Stimulated activated CD4-positive, alpha-beta T cell treated with anti-CD3 and anti-CD28 coated beads, Interleukin-2, amount 100 ng/mL, for 48 hours (primary cell): Measurements from ENCODE around the gene HM13.
"Not testable (repeated sequence)": the region's sequence is repeated elsewhere in the genome, so short reads cannot be mapped to it uniquely, and the experiment has no call there.

Experiments used
- DNase-seq, 2 donors: peaks; one replicate each; pipeline ENCODE4 v3.0.0-alpha.2; 2020

The HM13 gene

DNA sequence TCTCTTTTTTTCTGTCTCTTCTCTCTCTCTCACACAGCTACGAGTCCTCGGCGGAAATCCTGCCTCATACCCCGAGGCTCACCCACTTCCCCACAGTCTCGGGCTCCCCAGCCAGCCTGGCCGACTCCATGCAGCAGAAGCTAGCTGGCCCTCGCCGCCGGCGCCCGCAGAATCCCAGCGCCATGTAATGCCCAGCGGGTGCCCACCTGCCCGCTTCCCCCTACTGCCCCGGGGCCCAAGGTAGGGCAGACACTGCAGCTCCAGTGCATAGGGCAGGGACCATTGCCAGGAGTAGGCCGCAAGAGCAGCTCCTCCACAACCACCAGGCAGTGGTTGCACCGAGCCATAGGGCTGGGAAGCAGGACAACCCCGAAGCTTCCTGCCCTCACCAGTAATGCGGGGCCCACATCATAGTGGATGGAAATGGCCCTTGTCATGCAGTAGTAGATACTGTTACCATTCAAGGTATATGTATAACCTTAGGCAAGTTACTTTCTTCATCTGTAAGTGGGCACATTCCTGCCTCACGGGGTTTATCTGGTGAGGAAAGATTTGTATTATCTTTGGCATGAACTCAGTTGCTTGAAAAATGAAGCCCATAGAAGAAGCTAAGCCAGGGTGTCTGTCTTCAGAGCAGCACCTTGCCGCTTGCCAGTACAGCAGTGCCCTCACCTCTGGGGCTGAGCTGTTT is 53.9 kb downstream of the HM13 start:
- DNase-seq, result no peak

GRCh38 chr20:31568773-31569162 is 54.5 kb downstream of the HM13 start:
- DNase-seq, result no peak

GRCh38 chr20:31569163-31570020 is 55.1 kb downstream of the HM13 start:
- DNase-seq, result peak; percentile 62 to 63

DNA sequence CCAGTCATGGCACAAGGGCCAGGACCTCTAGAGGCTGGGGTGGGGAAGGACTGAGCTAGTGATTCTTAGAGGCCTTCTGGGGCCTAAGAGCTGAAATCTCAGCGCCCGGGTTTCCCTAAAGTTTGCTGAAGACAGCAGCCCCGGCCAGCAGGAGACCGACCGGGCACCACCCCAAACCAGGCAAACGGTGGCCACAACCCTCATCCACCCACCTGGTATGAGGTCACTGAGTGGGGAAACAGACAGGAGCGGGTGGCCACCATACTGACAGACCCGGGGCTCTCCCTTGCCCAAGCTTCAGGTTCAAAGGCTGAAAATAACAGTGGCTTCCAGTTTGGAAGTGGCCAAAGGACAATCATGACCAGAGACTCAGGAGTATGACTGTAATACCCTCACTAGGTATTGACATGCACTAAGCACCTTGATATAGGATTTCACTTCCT is 55.8 kb downstream of the HM13 start:
- DNase-seq, result no peak

DNA sequence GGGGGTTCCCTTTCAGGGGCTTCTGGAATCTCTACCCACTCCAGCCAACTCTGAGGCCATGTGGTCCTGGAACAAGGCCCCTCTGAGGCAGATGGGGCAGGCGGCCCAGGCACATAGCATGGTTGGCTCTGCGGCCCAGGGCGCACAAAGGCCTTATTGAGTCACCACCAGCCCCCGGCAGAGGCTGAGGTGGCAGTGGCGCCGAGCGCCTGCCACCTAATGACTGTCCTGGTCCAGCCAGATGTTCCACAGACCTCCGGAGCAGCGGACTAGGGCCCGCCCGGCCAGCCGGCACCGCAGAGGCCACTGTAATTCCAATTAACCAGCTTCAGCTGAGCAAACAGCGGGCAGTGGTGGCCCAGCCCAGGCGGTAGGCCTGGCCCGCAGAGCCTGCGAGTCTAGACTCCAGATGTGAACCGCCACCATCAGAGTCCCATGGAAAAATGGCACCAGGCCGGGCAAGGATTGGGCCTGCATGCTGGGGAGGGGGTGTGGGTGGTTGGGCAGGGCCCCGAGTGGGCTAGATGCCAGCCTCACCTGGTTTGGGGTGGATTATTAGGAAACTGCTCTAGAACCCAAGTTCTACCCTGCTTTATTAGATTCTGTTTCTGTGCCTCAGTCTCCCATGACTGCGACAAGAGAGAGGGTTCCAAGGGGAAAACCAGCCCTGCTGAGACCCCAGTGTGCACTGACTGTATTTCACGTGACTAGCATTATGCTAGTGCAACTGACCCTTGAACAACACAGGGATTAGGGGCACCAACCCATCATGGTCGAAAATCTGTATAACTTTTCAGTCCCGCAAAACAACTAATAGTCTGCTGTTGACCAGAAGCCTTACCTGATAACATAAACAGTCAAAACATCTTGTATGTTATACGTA is 56.7 kb downstream of the HM13 start:
- no peak for DNase-seq

DNA sequence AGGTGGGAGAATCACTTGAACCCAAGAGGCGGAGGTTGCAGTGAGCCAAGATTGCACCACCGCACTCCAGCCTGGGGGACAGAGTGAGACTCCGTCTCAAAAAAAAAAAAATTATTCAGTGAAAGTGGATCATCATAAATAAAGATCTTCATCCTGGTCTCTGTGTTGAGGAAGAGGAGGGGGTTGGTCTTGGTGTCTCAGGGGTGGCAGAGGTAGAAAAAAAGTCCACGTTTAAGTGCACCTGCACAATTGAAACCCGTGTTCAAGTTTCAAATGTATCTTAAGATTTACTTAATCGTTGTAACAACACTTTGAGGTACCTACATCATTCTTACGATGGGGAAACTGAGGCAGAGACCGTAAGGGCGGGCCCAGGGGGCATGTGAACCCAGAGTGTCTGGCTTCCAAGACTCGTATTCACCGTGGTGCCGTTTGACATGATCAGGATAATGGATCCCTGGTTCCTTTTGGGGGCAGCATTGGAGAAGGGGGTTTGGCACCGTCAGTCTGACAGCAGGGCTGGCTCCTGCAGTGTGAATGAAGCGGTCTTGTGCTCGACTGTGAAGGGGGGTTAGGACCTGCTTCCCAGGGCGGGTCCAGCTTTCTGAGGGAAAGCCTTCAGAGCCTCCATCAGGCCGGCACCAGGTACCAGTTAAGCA is 57.9 kb downstream of the HM13 start:
- no peak for DNase-seq

DNA sequence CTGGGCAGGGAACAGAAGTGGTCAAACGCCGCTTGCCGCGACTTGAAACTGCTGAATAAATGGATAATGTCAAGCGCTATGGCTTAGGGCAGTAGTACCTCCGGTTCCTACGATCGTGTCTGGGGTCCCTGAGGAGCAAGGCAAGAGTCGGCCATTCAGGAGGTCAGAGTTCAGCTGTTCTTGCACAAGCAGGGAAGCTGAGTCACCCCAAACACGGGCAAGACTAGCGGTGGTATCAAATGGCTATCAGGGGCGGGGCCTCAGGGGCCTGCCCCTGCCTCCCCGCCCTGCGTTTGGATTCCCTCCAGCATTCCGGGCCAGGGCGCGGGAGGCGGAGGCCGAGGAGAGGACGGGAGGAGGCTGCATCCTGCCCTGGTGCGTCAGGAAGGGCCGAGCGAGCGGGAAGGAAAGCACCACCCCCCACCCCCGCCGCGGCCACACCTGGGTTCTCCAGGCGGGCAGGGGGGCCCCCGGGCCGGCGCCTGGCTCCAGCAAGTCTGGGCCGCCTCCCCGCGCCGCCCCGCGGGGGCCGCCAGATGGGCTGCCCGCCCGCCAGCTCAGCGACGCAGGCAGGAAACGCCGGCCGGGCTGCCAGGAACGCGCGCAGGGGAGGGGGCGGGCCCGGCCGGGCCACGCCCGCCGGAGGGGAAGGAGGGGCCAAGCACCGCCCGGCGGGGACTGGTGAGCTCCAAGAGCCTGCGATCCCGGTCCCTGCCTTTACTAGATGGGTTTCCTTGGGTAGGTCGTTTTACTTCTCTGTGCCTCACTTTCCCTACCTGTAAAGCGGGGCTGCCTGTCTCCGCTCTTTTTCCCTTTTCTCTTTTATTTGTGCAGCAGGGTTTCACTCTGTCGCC is 58.7 kb downstream of the HM13 start:
- DNase-seq, result peak; percentile 81 to 85

- DNase-seq, result no peak
These were observed 59.5 kb downstream of the HM13 start for GRCh38 chr20:31573555-31574321.

DNA sequence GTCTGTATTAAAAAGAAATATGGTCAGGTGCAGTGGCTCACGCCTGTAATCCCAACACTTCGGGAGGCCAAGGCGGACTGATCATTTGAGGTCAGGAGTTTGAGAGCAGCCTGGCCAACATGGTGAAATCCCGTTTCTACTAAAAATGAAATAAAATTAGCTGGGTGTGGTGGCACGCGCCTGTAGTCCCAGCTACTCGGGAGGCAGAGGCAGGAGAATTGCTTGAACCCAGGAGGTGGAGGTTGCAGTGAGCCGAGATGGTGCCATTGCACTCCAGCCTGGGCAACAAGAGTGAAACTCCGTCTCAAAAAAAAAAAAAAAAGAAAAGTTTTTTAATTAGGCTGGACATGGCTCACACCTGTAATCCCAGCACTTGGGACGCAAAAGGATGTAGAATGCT is 60.7 kb downstream of the HM13 start:
- DNase-seq, result not testable (repeated sequence)

DNA sequence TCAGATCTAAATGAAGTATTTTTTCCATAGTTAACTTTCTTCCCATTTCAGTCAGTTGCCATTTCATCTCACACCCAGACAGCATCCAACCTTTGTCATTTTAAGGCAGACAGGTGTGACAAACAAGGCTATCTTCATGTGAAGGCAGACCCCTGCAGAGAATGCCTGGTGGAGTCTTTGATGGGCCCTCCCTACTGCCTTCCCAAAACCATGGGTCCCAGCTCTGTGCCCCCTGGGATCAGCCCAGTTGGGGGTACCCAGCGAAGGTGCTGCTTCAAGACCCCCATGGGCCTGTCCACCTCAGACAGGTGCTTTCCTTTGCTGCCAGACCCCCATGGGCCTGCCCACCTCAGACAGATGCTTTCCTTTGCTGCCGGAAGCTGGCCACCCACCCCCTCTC is 62.5 kb downstream of the HM13 start:
- no peak for DNase-seq

- DNase-seq, result no peak
These were observed 63.0 kb downstream of the HM13 start for GRCh38 chr20:31577194-31577593.

DNA sequence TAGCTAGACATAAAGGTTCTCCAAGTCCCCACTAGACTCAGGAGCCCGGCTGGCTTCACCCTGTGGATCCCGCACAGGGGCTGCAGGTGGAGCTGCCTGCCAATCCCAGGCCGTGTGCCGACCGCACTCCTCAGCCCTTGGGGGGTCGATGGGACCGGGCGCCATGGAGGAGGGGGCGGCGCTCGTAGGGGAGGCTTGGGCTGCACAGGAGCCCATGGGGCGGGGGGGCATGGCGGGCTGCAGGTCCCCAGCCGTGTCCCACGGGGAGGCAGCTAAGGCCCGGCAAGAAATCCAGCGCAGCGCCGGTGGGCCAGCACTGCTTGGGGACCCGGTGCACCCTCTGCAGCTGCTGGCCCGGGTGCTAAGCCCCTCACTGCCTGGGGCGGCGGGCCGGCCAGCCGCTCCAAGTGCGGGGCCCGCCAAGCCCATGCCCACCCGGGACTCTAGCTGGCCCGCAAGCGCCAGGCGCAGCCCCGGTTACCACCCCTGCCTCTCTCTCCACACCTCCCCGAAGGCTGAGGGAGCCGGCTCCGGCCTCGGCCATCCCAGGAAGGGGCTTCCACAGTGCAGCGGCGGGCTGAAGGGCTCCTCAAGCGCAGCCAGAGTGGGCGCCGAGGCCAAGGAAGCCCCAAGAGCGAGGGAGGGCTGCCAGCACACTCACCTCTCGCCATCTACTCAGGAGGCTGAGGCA is 64.4 kb downstream of the HM13 start:
- DNase-seq, result no peak

GRCh38 chr20:31579245-31579644 is 65.0 kb downstream of the HM13 start:
- no peak for DNase-seq

DNA sequence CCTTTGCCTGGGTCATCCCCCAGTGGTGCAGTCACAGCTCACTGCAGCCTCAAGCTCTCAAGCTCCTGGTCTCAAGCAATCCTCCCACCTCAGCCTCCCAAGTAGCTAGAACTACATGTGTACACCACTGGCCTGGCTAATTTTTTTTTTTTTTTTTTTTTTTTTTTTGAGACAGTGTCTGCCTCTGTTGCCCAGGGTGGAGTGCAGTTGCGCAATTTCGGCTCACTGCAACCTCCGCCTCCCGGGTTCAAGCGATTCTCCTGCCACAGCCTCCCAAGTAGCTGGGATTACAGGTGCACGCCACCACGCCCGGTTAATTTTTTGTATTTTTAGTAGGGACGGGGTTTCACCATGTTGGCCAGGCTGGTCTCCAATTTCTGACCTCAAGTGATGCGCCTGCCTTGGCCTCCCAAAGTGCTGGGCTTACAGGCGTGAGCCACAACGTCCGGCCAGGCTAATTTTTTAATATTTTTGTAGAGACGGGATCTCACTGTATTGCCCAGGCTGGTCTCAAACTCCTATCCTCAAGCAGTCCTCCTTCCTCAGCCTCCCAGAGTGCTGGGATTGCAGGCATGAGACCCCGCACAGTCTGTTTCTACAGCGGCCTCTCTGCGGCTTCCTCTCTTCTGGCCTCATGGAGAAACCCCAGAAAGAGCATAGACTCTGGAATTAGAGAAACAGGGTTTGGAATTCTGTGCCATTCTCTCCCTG is 65.9 kb downstream of the HM13 start:
- not testable (repeated sequence) for DNase-seq

- DNase-seq, result no peak
These were observed 66.5 kb downstream of the HM13 start for GRCh38 chr20:31580706-31581105.

- no peak for DNase-seq
These were observed 67.1 kb downstream of the HM13 start for GRCh38 chr20:31581391-31581790.

- DNase-seq, result no peak
These were observed 73.5 kb downstream of the HM13 start for GRCh38 chr20:31587545-31588389.

- DNase-seq, result no peak
These were observed 76.5 kb downstream of the HM13 start for GRCh38 chr20:31590717-31591225.
